CD8-positive, alpha-beta memory T cell (primary cell): ENCODE results near the gene EXOSC9. TPM values are rescaled to one million over a fixed set of nuclear protein-coding genes. Genes with fewer than 3 reads are reported as not detected.

Experiments
- polyA plus RNA-seq: library from polyadenylated mRNA; unstranded; fragments of 300-500 nt; fragmentation: Illumina TruSeq; gene quantifications from one replicate; pipeline ENCODE4 v1.2.3, GENCODE V29; 2021
- total RNA-seq, 2 experiments: library from RNA; stranded (reverse); gene quantifications; one replicate each; pipeline ENCODE4 v1.2.3, GENCODE V29; 2021

Gene EXOSC9
- total and polyA plus RNA-seq, 3 experiments from 2014 or later, result 41.7 to 72.9 (median 72.2) TPM

Other genes starting within 250 kb of the EXOSC9 start
- 10 to 100 TPM; 79.7 to 83.5 TPM for gene ANXA5, start 104.3 kb upstream of the EXOSC9 start, total RNA-seq
- gene ANXA5, start 104.3 kb upstream of the EXOSC9 start, polyA plus RNA-seq, result 183 TPM
- under 1 TPM; 0.44 to 0.47 TPM for gene SMIM43, start 36.2 kb upstream of the EXOSC9 start, total RNA-seq
- 0.23 TPM for gene SMIM43, start 36.2 kb upstream of the EXOSC9 start, polyA plus RNA-seq
- gene CCNA2, start 22.6 kb downstream of the EXOSC9 start, total RNA-seq, result 10 to 100 TPM; 72.1 to 73.5 TPM
- gene CCNA2, start 22.6 kb downstream of the EXOSC9 start, polyA plus RNA-seq, result 0.28 TPM
- gene BBS7, start 69.2 kb downstream of the EXOSC9 start, total RNA-seq, result 10 to 100 TPM; 23.3 to 23.4 TPM
- 10.8 TPM for gene BBS7, start 69.2 kb downstream of the EXOSC9 start, polyA plus RNA-seq
- under 1 TPM; 0.15 to 0.35 TPM for gene TRPC3, start 150.7 kb downstream of the EXOSC9 start, total RNA-seq
- gene TRPC3, start 150.7 kb downstream of the EXOSC9 start, polyA plus RNA-seq, result not detected